ENCODE measurements around the gene SLC17A9.
A peak's percentile ranks its signal among the peaks of the same experiment; 100 is the strongest.

- TF ChIP-seq EP300 (IDR thresholded peaks at IDR 0.05; ENCODE audit: borderline replicate concordance in 1 of 2, low read depth in 2 of 2, low read length in 2 of 2) (0 out of 3 replicates have a peak, but pooled peaks of 1 of the 2 experiments have one; percentile 23), CTCF (IDR thresholded peaks at IDR 0.05; ENCODE audit: control extremely low read depth in 1 of 3, insufficient read depth in 1 of 3, low read depth in 1 of 3, low read length in 3 of 3) (no peak), POLR2A (IDR thresholded peaks at IDR 0.05; ENCODE audit: control extremely low read depth in 1 of 2, low read depth in 2 of 2, low read length in 2 of 2) (peak; percentile 49 to 82), MAX (IDR thresholded peaks at IDR 0.05) (no peak), CHD1 (IDR thresholded peaks at IDR 0.05; ENCODE audit: low read depth, low read length) (no peak), CHD2 (IDR thresholded peaks at IDR 0.05; ENCODE audit: low read length) (no peak)
These were observed 24.1 kb upstream of the SLC17A9 start for GRCh38 chr20:62928246-62928939.

Data from H1 (cell line).